GM12878 (cell line): ENCODE data around the gene RPS23. TPM values are rescaled to one million over a fixed set of nuclear protein-coding genes. Genes with fewer than 3 reads are reported as not detected.
A peak's percentile ranks its signal among the peaks of the same experiment; 100 is the strongest.

Experiments
- CREM ChIP-seq: IDR thresholded peaks from 2 replicates; pipeline ENCODE4 v1.6.1; 2014; ENCODE audit warnings: antibody characterized with exemption, low read depth
- HSF1 ChIP-seq: fragments of 150-350 bp; IDR thresholded peaks from 2 replicates; pipeline ENCODE4 v1.6.1; 2014; ENCODE audit warnings: mild to moderate bottlenecking, low read depth, low read length
- IRF3 ChIP-seq: fragments of 450-650 bp; IDR thresholded peaks from 2 replicates; pipeline ENCODE4 v1.6.1; 2014; ENCODE audit warnings: mild to moderate bottlenecking
- NRF1 ChIP-seq: conservative IDR thresholded peaks from 2 replicates; pipeline ENCODE4 v1.6.1; 2011; ENCODE audit warnings: mild to moderate bottlenecking, low read depth, low read length, improper control_type of control experiment
- RB1 ChIP-seq: fragments of 450-650 bp; formaldehyde crosslinking; IDR thresholded peaks from 2 replicates; pipeline ENCODE4 v1.6.1; 2017; ENCODE audit warnings: mild to moderate bottlenecking, borderline replicate concordance
- RELB ChIP-seq: fragments of 450-650 bp; IDR thresholded peaks from 2 replicates; pipeline ENCODE4 v1.6.1; 2017; ENCODE audit warnings: low read depth, mild to moderate bottlenecking, moderate library complexity
- SKIL ChIP-seq: fragments of 450-650 bp; IDR thresholded peaks from 2 replicates; pipeline ENCODE4 v1.6.1; 2017; ENCODE audit warnings: mild to moderate bottlenecking, low read depth, inconsistent platforms; ENCODE audit not compliant: poor library complexity, severe bottlenecking
- SMAD5 ChIP-seq: IDR thresholded peaks from 2 replicates; pipeline ENCODE4 v1.6.1; 2016; ENCODE audit warnings: antibody characterized with exemption, low read depth
- USF1 ChIP-seq: IDR thresholded peaks from 2 replicates; pipeline ENCODE4 v1.6.1; 2011; ENCODE audit warnings: borderline replicate concordance, low read depth, mild to moderate bottlenecking, moderate library complexity, mixed read lengths, low read length; ENCODE audit not compliant: insufficient read depth; ENCODE audit errors: extremely low read length
- WRNIP1 ChIP-seq: IDR thresholded peaks from 2 replicates; pipeline ENCODE4 v1.6.1; 2011; ENCODE audit warnings: low read depth, low read length, improper control_type of control experiment, borderline replicate concordance
- ZNF687 ChIP-seq: fragments of 450-650 bp; IDR thresholded peaks from 2 replicates; pipeline ENCODE4 v1.6.1; 2017; ENCODE audit warnings: mild to moderate bottlenecking, moderate library complexity
- polyA plus RNA-seq, 11 experiments: library from polyadenylated mRNA; depleted of rRNA in 4 of 11; unstranded in 6 of 11; stranded (reverse) in 5 of 11; fragments of >200 nt; fragmentation: Nextera tagmentation in 4 of 11; fragmentation: Illumina TruSeq in 1 of 11; extraction: Ambion mirVana in 4 of 11; extraction: Trizol in 1 of 11; gene quantifications; 1 replicate in 1 of 11; 2 replicates in 10 of 11; pipeline versions ENCODE4 v1.2.1 to v1.2.3, GENCODE V29; 2011 to 2016; ENCODE audit warnings: inconsistent platforms in 2 of 11, missing spikeins in 2 of 11, low read depth in 1 of 11
- total RNA-seq, 4 experiments: library from RNA; depleted of rRNA in 3 of 4; stranded (reverse); fragments of >200 nt in 3 of 4; fragmentation: Illumina TruSeq in 1 of 4; extraction: Trizol in 1 of 4; gene quantifications; 2 replicates each; pipeline versions ENCODE4 v1.2.1 to v1.2.3, GENCODE V29; 2013 to 2021

RPS23 gene
- total and polyA plus RNA-seq, 10 of the 15 experiments (the other 5 are each of a cell fraction or from before 2014, with no cell fraction given), result 2,489 to 8,145 (median 5,256) TPM

- TF ChIP-seq ZNF687 (0 out of 2 replicates have a peak, but pooled peaks have one; percentile 43), SMAD5 (peak; percentile 96), RELB (no peak), RB1 (peak; percentile 87; the same call in 1 of the 2 replicates), SKIL (peak; percentile 45), HSF1 (no peak), WRNIP1 (no peak), CREM (peak; percentile 68), IRF3 (peak; percentile 55; the same call in 1 of the 2 replicates), USF1 (no peak), NRF1 (peak; percentile 53)
Measured at GRCh38 chr5:82277987-82278710, at the start of gene RPS23 (continued).
